Uterus (tissue), 2 donors: ENCODE measurements around the gene ATP2C1.

Experiments used
- POLR2A ChIP-seq, 2 donors: fragments of 450-650 bp; IDR thresholded peaks; one replicate each; pipeline ENCODE4 v1.6.1; 2016; ENCODE audit warnings: antibody characterized with exemption in 2 of 2, mild to moderate bottlenecking in 1 of 2, moderate library complexity in 1 of 2
- TF ChIP-seq, protein P1 (sequence below), 4 experiments: fragments of 200-600 bp in 2 of 4; fragments of 450-650 bp in 2 of 4; sonication (generic) in 2 of 4; IDR thresholded peaks; one replicate each; pipeline ENCODE4 v1.5.1; 2016 to 2019; ENCODE audit warnings: antibody characterized with exemption in 4 of 4, mild to moderate bottlenecking in 2 of 4, moderate library complexity in 1 of 4

DNA sequence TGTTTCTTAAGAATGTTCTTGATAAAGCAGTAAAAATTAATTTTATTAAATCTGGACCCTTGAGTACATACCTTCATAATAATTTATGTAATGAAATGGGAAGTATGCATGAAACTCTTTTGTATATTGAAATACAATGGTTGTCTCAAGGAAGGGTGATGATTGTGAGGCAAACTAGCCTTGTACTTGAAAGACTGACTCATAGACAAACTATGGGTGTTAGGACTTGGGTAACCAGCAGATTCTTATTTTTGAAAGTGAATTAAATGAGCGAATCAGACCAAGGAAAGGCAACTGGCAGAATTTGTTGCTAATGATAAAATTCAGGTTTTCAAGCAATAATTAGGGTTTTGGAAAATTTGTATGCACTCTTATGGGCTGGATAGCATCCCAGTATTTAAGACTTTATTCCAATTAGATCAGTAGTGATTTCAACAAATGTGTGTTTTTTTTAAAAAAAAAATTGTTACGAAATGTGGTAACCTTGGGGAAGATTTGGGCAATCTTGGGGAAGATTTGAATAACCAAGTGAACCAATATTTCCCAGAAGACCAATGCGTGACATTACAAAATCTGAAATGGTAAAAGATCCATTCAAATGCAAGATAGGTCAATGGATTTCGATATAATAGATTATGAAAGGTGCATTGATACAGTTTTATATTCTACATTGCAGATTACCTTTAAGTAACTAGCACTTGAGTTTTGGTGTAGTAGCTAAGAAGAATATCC lies 42.0 kb downstream of the ATP2C1 start:
- TF ChIP-seq, protein P1, sequence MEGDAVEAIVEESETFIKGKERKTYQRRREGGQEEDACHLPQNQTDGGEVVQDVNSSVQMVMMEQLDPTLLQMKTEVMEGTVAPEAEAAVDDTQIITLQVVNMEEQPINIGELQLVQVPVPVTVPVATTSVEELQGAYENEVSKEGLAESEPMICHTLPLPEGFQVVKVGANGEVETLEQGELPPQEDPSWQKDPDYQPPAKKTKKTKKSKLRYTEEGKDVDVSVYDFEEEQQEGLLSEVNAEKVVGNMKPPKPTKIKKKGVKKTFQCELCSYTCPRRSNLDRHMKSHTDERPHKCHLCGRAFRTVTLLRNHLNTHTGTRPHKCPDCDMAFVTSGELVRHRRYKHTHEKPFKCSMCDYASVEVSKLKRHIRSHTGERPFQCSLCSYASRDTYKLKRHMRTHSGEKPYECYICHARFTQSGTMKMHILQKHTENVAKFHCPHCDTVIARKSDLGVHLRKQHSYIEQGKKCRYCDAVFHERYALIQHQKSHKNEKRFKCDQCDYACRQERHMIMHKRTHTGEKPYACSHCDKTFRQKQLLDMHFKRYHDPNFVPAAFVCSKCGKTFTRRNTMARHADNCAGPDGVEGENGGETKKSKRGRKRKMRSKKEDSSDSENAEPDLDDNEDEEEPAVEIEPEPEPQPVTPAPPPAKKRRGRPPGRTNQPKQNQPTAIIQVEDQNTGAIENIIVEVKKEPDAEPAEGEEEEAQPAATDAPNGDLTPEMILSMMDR (IDR thresholded peaks at IDR 0.05), result no peak
- no peak for TF ChIP-seq POLR2A (IDR thresholded peaks at IDR 0.05)
